Left renal cortex interstitium (tissue), 4 donors: ENCODE measurements around the gene ARHGEF33. TPM values are rescaled to one million over a fixed set of nuclear protein-coding genes. Genes with fewer than 3 reads are reported as not detected.
"Not testable (repeated sequence)": the region's sequence is repeated elsewhere in the genome, so short reads cannot be mapped to it uniquely, and the experiment has no call there.

Experiments used
- DNase-seq, 4 donors: peaks; one replicate each; pipeline ENCODE4 v3.0.0-alpha.2; 2013; ENCODE audit warnings: low read depth in 4 of 4, low spot score in 2 of 4, missing footprints in 1 of 4
- polyA plus RNA-seq, 4 donors: library from polyadenylated mRNA; unstranded; fragments of 120-200 nt; gene quantifications; one replicate each; pipeline ENCODE4 v1.2.1, GENCODE V29; 2013; ENCODE audit not compliant: insufficient read length in 4 of 4

Gene ARHGEF33
- polyA plus RNA-seq, 4 donors: 1.5 to 3.8 (median 2.4) TPM

DNA sequence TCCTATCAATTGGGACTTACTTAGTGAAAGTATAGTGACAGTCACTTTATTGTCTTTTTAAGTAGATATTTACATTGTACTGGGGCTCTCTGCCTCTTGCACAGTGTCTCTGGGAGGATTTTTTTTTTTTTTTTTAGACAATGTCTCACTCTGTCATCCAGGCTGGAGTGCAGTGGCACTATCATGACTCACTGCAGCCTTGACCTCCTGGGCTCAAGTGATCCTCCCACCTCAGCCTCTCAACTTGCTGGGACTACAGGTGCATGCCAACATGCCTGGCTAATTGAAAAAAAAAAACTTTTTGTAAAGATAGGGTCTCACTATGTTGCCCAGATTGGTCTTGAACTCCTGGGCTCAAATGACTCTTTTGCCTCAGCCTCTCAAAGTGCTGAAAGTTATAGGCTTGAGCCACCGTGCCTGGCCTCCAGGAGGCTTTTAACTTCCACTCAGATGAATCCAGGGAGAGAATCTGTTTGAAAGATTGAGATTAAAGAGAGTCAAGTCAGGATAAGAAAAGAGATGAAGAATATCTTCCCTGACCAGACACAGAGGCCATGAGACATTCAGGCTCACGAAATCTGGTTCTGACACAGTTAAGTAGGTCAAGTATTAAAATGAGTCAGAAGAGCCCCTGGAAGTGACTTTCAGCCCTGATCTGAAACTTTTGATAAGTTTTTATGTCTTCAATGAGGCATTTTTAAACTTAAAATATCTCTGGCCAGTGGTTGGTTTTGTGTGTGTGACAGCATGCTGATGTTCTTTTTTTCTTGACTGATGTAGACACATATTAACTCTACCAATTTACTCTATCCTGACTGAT, 18.3 kb downstream of the ARHGEF33 start:
- no peak for DNase-seq

DNA sequence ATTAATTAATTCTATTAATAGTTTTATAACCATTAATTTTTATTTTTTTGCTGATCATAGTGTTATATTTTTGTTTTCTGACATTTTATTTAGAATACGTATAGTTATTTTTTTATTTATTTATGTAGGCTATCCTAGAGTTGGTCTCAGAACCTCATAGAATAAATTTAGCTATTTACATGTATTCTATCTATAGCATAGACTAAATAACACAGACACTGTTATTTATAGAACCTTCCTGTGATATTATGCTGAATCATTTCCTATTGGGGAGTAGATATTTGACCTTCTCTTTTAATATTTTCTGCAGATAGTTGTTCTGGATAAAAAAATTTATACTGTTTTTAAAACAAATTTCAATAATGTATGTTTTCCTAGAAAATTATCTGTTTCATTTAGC, 20.2 kb downstream of the ARHGEF33 start:
- no peak for DNase-seq

DNA sequence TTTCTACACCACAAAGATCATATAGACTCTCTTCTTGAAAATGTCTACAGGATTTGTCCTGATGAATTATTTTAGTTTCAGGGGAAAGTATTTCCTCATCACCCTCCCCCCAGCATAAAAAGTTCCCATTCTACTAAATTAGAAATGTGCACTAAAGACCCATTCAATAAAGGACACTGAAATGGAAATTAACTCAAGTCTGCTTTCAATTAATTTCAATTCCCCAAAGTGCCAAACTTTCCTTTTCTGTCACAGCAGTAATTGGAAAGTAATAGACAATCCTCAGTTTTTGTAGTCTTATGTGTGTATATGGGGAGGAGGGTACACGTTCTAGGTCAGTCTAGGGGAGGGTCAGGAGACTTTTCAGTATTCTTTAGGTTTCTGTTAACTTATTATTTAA, 21.5 kb downstream of the ARHGEF33 start:
- no peak for DNase-seq

DNA sequence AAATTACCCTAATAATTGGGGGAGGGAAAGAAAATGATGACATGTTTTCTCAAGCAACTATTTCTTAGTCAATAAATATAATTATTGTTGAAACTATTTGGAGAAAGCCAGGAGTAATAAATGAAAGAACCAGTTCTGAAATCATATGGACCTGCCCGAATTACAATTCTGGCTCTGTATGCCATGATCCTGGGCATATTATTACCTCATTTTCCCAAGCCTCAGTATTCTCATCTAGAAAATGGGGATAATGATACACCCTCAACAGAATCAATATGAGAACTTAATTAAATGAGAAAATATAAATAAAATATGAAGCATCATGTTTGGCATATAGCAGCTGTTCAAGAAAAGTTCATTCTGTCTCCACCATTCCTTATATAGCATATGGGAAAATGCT, 22.9 kb downstream of the ARHGEF33 start:
- no peak for DNase-seq

DNA sequence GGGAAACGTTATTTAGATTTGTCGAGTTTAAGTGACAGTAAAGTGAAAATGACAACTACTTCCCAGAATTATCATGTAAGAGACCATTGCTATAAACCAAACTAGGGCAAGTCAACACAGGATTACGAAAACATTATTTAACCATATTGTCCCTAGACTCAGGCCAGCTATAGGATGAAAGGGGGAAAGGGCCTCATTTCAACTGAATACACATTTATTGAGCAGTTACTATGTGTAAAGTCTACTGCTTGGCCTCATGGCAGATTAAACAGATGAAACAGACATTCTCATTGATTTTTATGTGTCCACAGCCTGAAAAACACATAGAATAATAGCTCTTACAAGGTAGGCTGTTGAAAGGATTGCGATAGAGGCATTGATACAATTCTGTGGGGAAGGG, 32.7 kb downstream of the ARHGEF33 start:
- DNase-seq: no peak

DNA sequence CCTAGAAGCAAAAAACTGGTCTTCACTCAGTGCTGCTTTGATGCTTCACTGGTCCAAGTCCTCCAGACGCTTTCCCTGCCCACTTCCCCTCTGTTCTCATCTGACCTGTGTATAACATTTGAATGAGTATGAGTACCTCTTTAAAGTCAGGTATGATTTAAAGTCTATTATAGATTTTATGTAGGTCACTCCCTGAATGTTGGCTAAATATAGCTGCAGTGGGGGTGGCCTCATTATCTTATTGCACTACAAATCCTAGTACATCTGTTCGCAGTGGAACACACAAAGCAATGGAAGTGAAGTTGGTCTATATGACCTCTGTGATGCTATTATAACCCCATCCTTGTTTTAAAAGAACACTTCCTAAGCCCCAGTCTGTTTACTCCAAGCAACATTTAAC, 33.2 kb downstream of the ARHGEF33 start:
- no peak for DNase-seq

- no peak for DNase-seq
Measured at GRCh38 chr2:38925982-38926381, 36.3 kb downstream of the ARHGEF33 start.

DNA sequence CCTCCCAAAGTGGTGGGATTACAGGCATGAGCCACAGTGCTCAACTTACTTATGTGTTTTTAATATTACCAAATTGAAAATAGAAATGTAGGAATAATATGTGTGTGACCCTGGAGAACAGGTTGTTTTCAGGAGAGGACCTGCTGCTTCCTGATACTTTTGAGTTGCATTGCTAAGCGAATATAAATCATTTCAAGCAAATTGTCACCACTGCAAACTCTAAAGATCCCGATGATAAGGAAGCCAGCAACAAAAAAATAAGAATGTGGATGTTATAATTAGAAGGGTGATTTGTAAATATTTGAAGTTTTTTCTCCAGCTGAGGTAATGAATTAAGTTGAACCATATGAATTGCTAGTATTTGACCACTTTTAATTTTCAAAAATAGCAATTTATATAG, 40.9 kb downstream of the ARHGEF33 start:
- DNase-seq: no peak

GRCh38 chr2:38932586-38932985, 42.9 kb downstream of the ARHGEF33 start:
- DNase-seq: no peak

DNA sequence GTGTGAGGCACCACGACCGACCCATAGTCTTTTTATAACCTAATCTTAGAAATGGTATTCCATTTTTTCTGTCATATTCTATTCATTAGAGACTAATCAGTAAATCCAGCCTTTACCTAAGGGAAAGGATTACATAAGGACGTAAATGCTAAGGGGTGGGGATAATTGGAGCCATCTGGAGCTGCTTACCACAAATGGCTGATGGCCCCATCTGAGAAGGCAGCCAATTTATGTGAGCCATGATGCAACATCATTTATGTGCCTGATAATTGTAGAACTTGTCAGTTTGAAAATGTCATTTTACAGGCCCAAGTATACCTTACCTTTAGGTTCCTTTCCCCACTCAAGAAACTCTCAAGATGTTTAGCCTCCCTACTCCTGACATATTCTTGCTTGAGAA, 44.0 kb downstream of the ARHGEF33 start:
- DNase-seq: no peak

DNA sequence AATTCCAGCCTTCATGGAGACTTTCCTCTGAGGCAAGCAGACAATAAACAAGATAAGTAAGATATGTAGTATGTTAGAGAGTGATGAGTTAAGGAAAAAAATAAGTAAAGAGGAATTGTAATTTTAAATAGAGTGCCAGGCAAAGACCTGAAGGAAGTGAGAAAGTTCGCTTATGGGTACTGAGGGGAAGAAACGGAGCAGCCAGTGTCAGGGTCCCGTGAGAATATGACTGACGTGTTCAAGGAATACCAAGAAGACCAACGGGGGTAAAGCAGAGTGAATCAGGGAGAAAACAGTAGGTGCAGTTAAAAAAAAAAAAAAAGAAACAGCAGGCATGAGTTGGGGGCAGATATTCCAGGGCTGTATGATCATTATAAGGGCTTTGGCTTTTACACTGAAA, 45.1 kb downstream of the ARHGEF33 start:
- no peak for DNase-seq

- no peak for DNase-seq
Measured at GRCh38 chr2:38935568-38936172, 46.0 kb downstream of the ARHGEF33 start.

DNA sequence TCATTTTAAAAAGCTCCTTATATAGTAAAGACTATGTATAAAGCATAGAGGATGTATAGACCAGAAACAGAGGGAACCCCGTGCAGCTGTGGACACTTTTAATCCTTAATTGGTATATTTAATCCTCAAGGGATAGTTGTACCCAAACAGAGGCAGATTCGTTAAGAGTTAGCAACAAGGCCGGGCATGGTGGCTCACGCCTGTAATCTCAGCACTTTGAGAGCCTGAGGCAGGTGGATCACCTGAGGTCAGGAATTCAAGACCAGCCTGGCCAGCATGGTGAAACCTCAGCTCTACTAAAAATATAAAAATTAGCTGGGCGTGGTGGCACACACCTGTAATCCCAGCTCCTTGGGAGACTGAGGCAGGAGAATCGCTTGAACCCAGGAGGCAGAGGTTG, 46.8 kb downstream of the ARHGEF33 start:
- not testable (repeated sequence) for DNase-seq

DNA sequence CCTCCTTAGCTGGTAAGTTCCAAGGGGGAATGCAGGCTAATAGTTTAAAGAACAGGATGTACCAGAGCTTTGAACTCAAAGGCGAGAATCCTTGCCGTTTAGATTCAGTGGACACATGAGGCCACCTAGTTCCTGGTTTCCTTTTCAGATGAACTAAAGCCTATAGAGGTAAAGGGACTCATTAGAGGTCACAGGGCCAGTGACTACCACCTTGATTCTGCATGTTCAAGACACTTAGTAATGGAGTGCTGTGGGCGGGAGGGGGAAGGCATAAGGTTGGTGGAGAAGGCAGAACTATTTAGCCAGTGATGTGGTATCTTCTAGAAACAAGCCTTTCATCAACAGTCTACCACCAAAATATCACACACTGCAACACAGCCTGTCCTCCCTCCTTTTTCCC, 47.9 kb downstream of the ARHGEF33 start:
- no peak for DNase-seq

DNA sequence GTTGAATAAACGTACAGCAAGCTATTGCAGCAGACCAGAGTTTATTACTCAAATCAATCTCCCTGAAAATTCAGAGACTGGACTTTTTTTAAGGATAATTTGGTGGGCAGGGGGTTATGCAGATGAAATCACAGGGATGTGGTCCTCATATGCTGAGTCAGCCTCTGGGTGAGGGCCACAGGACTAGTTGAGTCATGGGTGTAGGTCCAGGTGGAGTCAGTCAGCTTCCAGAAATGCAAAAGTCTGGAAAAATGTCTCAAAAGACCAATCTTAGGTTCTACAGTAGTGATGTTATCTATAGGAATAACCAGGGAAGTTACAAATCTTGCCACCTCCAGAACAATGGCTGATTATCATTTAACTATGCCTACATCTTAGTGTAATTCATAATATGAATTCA, 51.1 kb downstream of the ARHGEF33 start:
- DNase-seq: no peak

GRCh38 chr2:38943784-38944183, 54.1 kb downstream of the ARHGEF33 start:
- DNase-seq: no peak

DNA sequence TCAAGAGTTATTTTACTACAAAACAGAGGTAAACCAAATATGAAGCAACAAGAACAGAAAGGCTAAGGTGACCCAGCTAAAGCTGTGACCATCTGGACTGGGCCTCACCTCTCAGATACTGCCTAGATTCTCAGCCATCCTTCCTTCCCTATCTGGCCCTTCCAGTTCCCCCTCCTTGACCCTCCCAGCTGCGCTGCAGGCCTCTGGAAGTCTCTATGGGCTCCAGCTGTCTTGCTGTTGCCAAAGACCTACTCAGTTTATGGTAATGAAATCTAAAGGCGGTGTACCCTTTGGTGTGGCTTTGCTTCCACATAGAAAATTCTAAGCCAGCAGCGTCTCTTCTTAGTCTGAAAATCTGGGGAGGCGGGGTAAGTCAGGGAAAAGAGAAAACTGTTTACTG, 55.7 kb downstream of the ARHGEF33 start:
- DNase-seq: no peak

GRCh38 chr2:38945911-38946310, 56.2 kb downstream of the ARHGEF33 start:
- no peak for DNase-seq

DNA sequence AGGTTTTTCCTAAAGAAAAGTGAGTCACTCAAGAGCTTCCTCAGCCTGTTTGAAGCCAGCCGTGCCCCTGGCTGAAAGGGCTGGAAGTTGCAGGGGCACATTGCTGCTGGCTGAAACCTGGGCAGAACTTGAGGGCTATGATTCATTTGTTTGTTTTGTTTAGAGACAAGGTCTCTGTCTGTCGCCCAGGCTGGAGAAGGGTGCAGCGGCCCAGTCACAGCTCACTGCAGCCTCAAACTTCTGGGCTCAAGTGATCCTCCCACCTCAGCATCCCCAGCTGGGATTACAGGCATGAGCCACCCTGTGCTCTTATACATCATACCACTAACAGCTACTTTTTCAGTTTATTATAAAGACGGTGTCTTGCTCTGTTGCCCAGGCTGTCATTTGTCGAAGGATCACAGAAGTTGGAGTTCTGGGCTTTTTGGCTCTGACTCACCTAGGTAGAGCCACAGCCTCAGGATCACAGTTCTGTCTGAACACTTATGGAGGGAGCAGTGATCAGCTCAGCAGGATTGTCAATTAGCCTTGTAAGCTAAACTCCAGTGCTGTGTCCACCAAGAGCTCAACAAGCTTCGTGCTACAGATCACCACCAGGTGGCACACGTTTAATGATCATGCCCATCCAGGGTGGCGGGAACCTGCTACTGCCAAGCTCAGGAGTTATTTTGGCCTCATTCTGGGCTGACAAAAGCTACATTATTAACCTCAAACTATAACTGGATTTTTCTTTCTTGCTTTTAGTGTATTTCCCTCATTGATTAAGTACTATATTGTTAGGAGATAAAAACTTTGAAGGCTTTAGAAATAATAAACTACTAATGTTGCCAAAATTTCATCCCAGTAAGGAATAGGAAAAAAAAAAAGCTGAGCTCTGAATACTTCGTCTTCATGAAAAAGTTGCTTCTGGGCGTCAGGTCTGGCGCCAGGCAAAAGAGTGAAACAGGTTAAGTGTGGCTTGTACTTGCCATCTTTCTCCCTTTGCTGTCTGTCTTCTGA, 57.9 kb downstream of the ARHGEF33 start:
- peak; percentile 23 to 64 (median 30) for DNase-seq

- DNase-seq: no peak
Measured at GRCh38 chr2:38948387-38948882, 58.8 kb downstream of the ARHGEF33 start.

DNA sequence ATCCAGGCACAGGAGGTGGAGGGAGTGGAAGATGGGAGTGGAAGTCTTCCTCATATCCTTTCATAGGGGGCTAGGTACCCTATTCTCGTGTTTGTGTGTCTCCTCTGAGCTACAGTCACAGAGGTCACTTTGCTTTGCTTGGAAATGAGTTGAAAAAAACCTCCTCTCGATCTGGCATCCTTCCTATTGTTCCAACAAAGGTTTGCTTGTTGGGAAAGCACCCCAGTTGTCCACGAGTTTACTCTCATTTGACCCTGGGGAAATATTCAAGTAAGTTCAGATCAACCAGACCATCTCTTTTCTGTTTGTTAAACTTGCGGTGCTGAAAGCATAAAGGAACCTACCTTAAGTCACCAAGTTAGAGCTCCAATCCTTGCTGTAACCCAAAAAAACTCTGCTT, 59.3 kb downstream of the ARHGEF33 start:
- no peak for DNase-seq
